ENCODE data around the gene RNF19B. TPM values are rescaled to one million over a fixed set of nuclear protein-coding genes. Genes with fewer than 3 reads are reported as not detected.

Gene RNF19B
- total RNA-seq, 1 experiment from 2014 or later: 22.5 TPM

DNA sequence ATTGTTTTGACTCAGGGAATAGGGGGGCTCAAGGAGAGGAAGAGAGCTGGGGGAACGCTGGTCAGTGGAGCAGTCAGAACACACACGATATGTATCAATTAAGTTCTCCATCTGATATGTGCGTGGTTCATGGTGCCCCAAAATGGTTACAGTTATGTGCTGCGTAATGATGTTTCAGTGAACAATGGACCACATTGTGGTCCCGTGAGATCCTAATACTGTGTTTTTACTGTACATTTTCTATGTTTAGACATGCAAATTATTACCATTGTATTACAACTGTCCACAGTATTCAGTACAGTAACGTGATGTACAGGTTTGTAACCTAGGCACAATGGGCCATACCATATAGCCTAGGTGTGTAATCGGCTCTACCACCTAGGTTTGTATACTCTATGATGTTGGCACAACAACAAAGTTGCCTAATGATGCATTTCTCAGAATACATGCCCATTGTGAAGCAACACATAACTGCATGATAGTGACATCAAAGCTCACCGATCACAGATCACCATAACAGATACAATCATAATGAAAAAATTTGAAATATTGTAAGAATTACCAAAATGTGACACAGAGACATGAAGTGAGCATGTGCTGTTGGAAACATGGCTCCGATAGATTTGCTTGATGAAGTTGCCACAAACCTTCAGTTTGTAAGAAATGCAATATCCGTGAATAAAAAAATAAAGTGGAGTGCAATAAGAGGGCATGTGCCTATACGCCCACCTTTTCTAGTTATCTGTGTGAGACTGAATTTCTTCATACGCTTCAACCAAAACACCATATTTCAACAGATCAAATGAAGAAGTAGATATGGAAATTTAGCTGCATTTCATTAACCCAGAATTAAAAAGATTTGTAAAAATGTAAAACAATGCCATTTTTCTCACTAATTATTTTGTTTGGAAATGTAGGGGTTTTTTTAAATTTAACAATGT, 48.6 kb downstream of the RNF19B start:
- Histone ChIP-seq H3K27ac (ENCODE audit: low read depth, low read length) (no peak overlapping the region), H3K4me2 (ENCODE audit: low read length) (no peak overlapping the region), H3K27me3 (ENCODE audit: insufficient read depth, low read length) (no peaks in the 10 kb centered on the region), H3K9me3 (ENCODE audit: control insufficient read depth in 1 of 2, insufficient read depth in 1 of 2, low read depth in 1 of 2, low read length in 2 of 2) (no peaks in the 10 kb centered on the region), H2AFZ (ENCODE audit: low read depth, low read length, poor library complexity, severe bottlenecking) (no peak overlapping the region), H3K36me3 (ENCODE audit: control insufficient read depth in 1 of 2, insufficient read depth in 2 of 2, low read length in 2 of 2) (no peaks in the 10 kb centered on the region), H3K79me2 (ENCODE audit: insufficient read depth, low read length) (no peaks in the 10 kb centered on the region), H4K20me1 (ENCODE audit: insufficient read depth) (no peaks in the 10 kb centered on the region), H3K9me2 (ENCODE audit: insufficient read depth) (no peaks in the 10 kb centered on the region), H3K4me1 (ENCODE audit: control insufficient read depth in 1 of 2, insufficient read depth in 2 of 2, low read length in 2 of 2) (no peaks in the 10 kb centered on the region), H3K4me3 (replicated peaks in 1 of 2; ENCODE audit: low read depth in 1 of 2, low read length in 2 of 2) (no peak overlapping the region), H3K9ac (ENCODE audit: low read length) (no peak overlapping the region)
- CTCF ChIA-PET: no interaction called here
- no peak for TF ChIP-seq TCF7L2 (IDR thresholded peaks at IDR 0.05; ENCODE audit: borderline replicate concordance, extremely low read depth, insufficient read depth, insufficient read length)
- TF ChIP-seq POLR2AphosphoS5 (IDR thresholded peaks at IDR 0.05; ENCODE audit: low read depth, low read length): no peak
- TF ChIP-seq FOSL1 (IDR thresholded peaks at IDR 0.05; ENCODE audit: low read depth): no peak
- TF ChIP-seq, protein P1, sequence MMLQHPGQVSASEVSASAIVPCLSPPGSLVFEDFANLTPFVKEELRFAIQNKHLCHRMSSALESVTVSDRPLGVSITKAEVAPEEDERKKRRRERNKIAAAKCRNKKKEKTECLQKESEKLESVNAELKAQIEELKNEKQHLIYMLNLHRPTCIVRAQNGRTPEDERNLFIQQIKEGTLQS (IDR thresholded peaks at IDR 0.05): no peak
- TF ChIP-seq, protein P2, sequence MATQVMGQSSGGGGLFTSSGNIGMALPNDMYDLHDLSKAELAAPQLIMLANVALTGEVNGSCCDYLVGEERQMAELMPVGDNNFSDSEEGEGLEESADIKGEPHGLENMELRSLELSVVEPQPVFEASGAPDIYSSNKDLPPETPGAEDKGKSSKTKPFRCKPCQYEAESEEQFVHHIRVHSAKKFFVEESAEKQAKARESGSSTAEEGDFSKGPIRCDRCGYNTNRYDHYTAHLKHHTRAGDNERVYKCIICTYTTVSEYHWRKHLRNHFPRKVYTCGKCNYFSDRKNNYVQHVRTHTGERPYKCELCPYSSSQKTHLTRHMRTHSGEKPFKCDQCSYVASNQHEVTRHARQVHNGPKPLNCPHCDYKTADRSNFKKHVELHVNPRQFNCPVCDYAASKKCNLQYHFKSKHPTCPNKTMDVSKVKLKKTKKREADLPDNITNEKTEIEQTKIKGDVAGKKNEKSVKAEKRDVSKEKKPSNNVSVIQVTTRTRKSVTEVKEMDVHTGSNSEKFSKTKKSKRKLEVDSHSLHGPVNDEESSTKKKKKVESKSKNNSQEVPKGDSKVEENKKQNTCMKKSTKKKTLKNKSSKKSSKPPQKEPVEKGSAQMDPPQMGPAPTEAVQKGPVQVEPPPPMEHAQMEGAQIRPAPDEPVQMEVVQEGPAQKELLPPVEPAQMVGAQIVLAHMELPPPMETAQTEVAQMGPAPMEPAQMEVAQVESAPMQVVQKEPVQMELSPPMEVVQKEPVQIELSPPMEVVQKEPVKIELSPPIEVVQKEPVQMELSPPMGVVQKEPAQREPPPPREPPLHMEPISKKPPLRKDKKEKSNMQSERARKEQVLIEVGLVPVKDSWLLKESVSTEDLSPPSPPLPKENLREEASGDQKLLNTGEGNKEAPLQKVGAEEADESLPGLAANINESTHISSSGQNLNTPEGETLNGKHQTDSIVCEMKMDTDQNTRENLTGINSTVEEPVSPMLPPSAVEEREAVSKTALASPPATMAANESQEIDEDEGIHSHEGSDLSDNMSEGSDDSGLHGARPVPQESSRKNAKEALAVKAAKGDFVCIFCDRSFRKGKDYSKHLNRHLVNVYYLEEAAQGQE (IDR thresholded peaks at IDR 0.05; ENCODE audit: low read depth): no peak
- TF ChIP-seq EZH2 (IDR thresholded peaks at IDR 0.05): no peak
- TF ChIP-seq, protein P3, sequence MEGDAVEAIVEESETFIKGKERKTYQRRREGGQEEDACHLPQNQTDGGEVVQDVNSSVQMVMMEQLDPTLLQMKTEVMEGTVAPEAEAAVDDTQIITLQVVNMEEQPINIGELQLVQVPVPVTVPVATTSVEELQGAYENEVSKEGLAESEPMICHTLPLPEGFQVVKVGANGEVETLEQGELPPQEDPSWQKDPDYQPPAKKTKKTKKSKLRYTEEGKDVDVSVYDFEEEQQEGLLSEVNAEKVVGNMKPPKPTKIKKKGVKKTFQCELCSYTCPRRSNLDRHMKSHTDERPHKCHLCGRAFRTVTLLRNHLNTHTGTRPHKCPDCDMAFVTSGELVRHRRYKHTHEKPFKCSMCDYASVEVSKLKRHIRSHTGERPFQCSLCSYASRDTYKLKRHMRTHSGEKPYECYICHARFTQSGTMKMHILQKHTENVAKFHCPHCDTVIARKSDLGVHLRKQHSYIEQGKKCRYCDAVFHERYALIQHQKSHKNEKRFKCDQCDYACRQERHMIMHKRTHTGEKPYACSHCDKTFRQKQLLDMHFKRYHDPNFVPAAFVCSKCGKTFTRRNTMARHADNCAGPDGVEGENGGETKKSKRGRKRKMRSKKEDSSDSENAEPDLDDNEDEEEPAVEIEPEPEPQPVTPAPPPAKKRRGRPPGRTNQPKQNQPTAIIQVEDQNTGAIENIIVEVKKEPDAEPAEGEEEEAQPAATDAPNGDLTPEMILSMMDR (IDR thresholded peaks at IDR 0.05 in 2 of 3, conservative IDR thresholded peaks at IDR 0.05 in 1 of 3; ENCODE audit: borderline replicate concordance in 1 of 3, insufficient read depth in 1 of 3, low read depth in 2 of 3, low read length in 2 of 3): no peak
- TF ChIP-seq EZH2phosphoT487 (IDR thresholded peaks at IDR 0.05; ENCODE audit: borderline replicate concordance): no peak
- no peak for TF ChIP-seq CEBPB (IDR thresholded peaks at IDR 0.05; ENCODE audit: low read depth)
- TF ChIP-seq YY1 (IDR thresholded peaks at IDR 0.05; ENCODE audit: extremely low read depth, insufficient replicate concordance, low read depth, low read length): no peak
- TF ChIP-seq, protein P4, sequence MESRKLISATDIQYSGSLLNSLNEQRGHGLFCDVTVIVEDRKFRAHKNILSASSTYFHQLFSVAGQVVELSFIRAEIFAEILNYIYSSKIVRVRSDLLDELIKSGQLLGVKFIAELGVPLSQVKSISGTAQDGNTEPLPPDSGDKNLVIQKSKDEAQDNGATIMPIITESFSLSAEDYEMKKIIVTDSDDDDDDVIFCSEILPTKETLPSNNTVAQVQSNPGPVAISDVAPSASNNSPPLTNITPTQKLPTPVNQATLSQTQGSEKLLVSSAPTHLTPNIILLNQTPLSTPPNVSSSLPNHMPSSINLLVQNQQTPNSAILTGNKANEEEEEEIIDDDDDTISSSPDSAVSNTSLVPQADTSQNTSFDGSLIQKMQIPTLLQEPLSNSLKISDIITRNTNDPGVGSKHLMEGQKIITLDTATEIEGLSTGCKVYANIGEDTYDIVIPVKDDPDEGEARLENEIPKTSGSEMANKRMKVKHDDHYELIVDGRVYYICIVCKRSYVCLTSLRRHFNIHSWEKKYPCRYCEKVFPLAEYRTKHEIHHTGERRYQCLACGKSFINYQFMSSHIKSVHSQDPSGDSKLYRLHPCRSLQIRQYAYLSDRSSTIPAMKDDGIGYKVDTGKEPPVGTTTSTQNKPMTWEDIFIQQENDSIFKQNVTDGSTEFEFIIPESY (IDR thresholded peaks at IDR 0.05; ENCODE audit: extremely low read depth, insufficient replicate concordance, low read length): no peak
- no peak for TF ChIP-seq ZNF274 (IDR thresholded peaks at IDR 0.05; ENCODE audit: low read depth, low read length)
- no peak for TF ChIP-seq SIN3A (IDR thresholded peaks at IDR 0.05; ENCODE audit: low read depth)
- no peak for TF ChIP-seq ZFX (IDR thresholded peaks at IDR 0.05)
- no peak for TF ChIP-seq SP1 (IDR thresholded peaks at IDR 0.05; ENCODE audit: low read depth)
- TF ChIP-seq JUND (IDR thresholded peaks at IDR 0.05): no peak
- no peak for TF ChIP-seq ELF1 (IDR thresholded peaks at IDR 0.05; ENCODE audit: borderline replicate concordance, low read depth)
- no peak for TF ChIP-seq RAD21 (IDR thresholded peaks at IDR 0.05; ENCODE audit: low read depth)
- no peak for TF ChIP-seq CBX3 (IDR thresholded peaks at IDR 0.05; ENCODE audit: low read depth)
- no peak for TF ChIP-seq POLR2A (IDR thresholded peaks at IDR 0.05; ENCODE audit: borderline replicate concordance, extremely low read depth, insufficient read depth, insufficient read length)
- no peak for DNase-seq (ENCODE audit: low read depth, low spot score)
- RAD21 ChIA-PET (ENCODE audit: low non-redundant PET in 1 of 2, low total read pairs in 2 of 2, uncharacterized antibody in 2 of 2, unreplicated experiment in 2 of 2): no interaction called here
- POLR2A ChIA-PET: no interaction called here
- intact Hi-C loops (cut with micrococcal nuclease): no loop called here
- BruUV-seq (replicated peaks): no TSS peak
- no peak for ATAC-seq

Measured in HCT116 (cell line).